Heart left ventricle (tissue), 16 donors: ENCODE measurements around the gene CRYGN. TPM values are rescaled to one million over a fixed set of nuclear protein-coding genes. Genes with fewer than 3 reads are reported as not detected.

Experiments used
- ATAC-seq, 4 donors: fragments of 200-7000 bp; cut with Tn5 transposase; one replicate each; pipeline ENCODE4 v1.9.1; 2020 to 2022; ENCODE audit warnings: moderate library complexity in 4 of 4, mild to moderate bottlenecking in 3 of 4, moderate number of reproducible peaks in 1 of 4
- DNase-seq, 5 donors: peaks; one replicate each; pipeline ENCODE4 v3.0.0-alpha.2; 2020
- H3K27ac ChIP-seq, 12 donors: fragments of 200-600 bp; sonication (generic) in 4 of 12; one replicate each; pipeline versions ENCODE4 v1.5.0 to v1.8.0; 2016 to 2022; ENCODE audit warnings: mild to moderate bottlenecking in 2 of 12
- H3K27me3 ChIP-seq, 9 donors: fragments of 200-600 bp; sonication (generic) in 2 of 9; one replicate each; pipeline versions ENCODE4 v1.5.1 to v1.8.0; 2016 to 2022; ENCODE audit warnings: mild to moderate bottlenecking in 3 of 9
- H3K36me3 ChIP-seq, 9 donors: fragments of 200-600 bp; sonication (generic) in 2 of 9; one replicate each; pipeline versions ENCODE4 v1.5.0 to v1.8.0; 2018 to 2022; ENCODE audit warnings: mild to moderate bottlenecking in 2 of 9
- H3K4me1 ChIP-seq, 12 donors: fragments of 200-600 bp; sonication (generic) in 4 of 12; one replicate each; pipeline versions ENCODE4 v1.5.0 to v1.8.0; 2016 to 2022; ENCODE audit warnings: mild to moderate bottlenecking in 3 of 12
- H3K4me3 ChIP-seq, 12 donors: fragments of 200-600 bp; sonication (generic) in 4 of 12; one replicate each; pipeline versions ENCODE4 v1.5.0 to v1.8.0; 2017 to 2022; ENCODE audit warnings: mild to moderate bottlenecking in 9 of 12, moderate library complexity in 4 of 12
- H3K9me3 ChIP-seq, 12 donors: fragments of 200-600 bp; sonication (generic) in 4 of 12; one replicate each; pipeline versions ENCODE4 v1.5.0 to v1.8.0; 2016 to 2022; ENCODE audit warnings: mild to moderate bottlenecking in 1 of 12
- POLR2A ChIP-seq, 2 donors: fragments of 450-650 bp; IDR thresholded peaks; one replicate each; pipeline ENCODE4 v1.6.1; 2017; ENCODE audit warnings: antibody characterized with exemption in 2 of 2, mild to moderate bottlenecking in 2 of 2, moderate library complexity in 2 of 2
- WGBS, 4 donors: extraction: QIAGEN DNeasy Blood & Tissue Kit in 2 of 4; methylation state at CpG; one replicate each; pipeline versions ENCODE4 v1.1.5 to v1.1.7; 2013 to 2018; 5-methylcytosine and 5-hydroxymethylcytosine counted together
- intact Hi-C, 10 donors: fragments of 100-400 bp; cut with DNase I; formaldehyde crosslinking; loops; one replicate each; pipeline versions ENCODE4 v1.11.1 to v1.14.2; 2022
- polyA plus RNA-seq, 2 donors: library from polyadenylated mRNA; stranded (reverse); fragments of 200-250 nt; gene quantifications; one replicate each; pipeline ENCODE4 v1.2.3, GENCODE V29; 2013
- total RNA-seq, 9 donors: library from RNA; depleted of rRNA in 2 of 9; stranded (reverse); fragments of >200 nt in 2 of 9; fragmentation: NEBNext Ultra II Directional in 3 of 9; extraction: Animal tissue kit (Norgen Biotek cat#: 25700) in 3 of 9; gene quantifications; one replicate each; pipeline versions ENCODE4 v1.1.0 to v1.2.4, GENCODE V29; 2016 to 2023
- TF ChIP-seq, protein P1 (sequence below), 12 donors: fragments of 200-600 bp; sonication (generic) in 4 of 12; IDR thresholded peaks; one replicate each; pipeline versions ENCODE4 v1.5.0 to v1.8.0; 2018 to 2022; ENCODE audit warnings: antibody characterized with exemption in 12 of 12, mild to moderate bottlenecking in 5 of 12
- donor health status: ischemic (EF 13 %, LVEDD 7.1; RV severe dilation, severe dysfunction).
- donor health status: healthy with polysubstance abuse.
- donor health status: DM: no; HTN: yes; CAD: no.
- donor health status: DM: no; HTN: no; CAD: no.
- donor health status: ischemic (EF 25% LVEDD 6.9; RV normal size, moderate dysfunction).
- donor health status: ischemic (EF 25% LVEDD 5.7; RV mildly dilated, moderate dysfunction).
- donor health status: healthy.
- donor health status: DM: yes; HTN: yes; CAD: no.
- donor health status: ischemic (EF 35%, LVEDD 5.7; RV mildly dilated, moderate dysfunction).
- donor health status: nonischemic (EF 11% LVEDD 7.7; RV severe dilation, severe dysfunction).
- donor health status: DM: yes; HTN: yes; CAD: no.
- donor health status: PGD.
- donor health status: ischemic (EF 29% LVEDD 5.4; RV normal size, mild dysfunction).
- donor health status: nonischemic (EF 23%, LVEDD 6.1; RV moderate dilation, normal function).

The CRYGN gene
- total and polyA plus RNA-seq, 11 donors, result 0.50 to 0.52 TPM; not detected in 9

DNA sequence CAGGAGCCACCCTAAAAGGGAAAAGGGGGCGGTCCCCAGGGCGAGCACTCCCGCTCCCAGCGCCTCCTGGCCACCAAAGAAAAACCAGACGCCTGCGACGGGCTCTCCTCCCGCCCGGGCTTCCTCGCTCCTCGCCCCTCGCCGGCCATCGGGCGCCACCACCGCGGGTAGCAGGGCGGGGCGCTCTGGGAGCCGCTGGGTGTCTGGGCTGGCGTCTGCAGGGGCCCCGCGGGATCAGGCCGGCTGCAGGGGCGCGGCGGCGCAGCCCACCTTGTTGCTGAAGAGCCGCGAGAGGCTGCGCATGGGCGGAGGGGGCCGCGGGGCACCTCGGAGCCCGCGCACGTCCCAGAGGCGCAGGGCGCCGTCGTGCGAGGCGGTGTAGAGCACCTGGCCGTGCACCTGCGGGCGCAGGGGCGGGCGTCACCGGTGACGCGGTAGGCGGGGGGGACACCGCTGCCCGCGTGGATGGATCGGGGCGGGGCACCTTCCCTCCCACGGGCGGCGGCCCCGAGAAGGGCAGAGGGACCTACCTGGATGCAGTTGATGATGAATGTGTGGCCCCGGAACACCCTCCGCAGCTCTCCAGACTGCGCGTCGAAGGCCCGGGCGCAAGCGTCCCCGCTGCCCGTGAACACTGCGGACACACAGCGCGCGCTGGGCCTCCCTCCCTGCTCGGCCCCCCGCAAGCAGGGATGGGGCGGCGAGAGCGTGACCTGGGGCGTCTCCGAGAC lies 58.4 kb downstream of the CRYGN start:
- Histone ChIP-seq H3K4me3 (peak overlapping the region; percentile 13 to 47 (median 40)), H3K27me3 (peaks cover 6 to 41% (median 19%) of the 10 kb centered on the region in 9 donors), H3K4me1 (peaks cover 0 to 21% (median 13%) of the 10 kb centered on the region in 12 donors), H3K9me3 (no peaks in the 10 kb centered on the region), H3K27ac (no peak overlapping the region), H3K36me3 (peaks cover 0 to 25% (median 22%) of the 10 kb centered on the region in 9 donors)
- TF ChIP-seq, protein P1, sequence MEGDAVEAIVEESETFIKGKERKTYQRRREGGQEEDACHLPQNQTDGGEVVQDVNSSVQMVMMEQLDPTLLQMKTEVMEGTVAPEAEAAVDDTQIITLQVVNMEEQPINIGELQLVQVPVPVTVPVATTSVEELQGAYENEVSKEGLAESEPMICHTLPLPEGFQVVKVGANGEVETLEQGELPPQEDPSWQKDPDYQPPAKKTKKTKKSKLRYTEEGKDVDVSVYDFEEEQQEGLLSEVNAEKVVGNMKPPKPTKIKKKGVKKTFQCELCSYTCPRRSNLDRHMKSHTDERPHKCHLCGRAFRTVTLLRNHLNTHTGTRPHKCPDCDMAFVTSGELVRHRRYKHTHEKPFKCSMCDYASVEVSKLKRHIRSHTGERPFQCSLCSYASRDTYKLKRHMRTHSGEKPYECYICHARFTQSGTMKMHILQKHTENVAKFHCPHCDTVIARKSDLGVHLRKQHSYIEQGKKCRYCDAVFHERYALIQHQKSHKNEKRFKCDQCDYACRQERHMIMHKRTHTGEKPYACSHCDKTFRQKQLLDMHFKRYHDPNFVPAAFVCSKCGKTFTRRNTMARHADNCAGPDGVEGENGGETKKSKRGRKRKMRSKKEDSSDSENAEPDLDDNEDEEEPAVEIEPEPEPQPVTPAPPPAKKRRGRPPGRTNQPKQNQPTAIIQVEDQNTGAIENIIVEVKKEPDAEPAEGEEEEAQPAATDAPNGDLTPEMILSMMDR (IDR thresholded peaks at IDR 0.05), result no peak
- TF ChIP-seq POLR2A (IDR thresholded peaks at IDR 0.05), result no peak
- DNase-seq (peak in 2 of 5 donors; percentile 18 to 69), ATAC-seq (peak in 1 of 4 donors; percentile 28)
- intact Hi-C loops, result loop anchor here in 3 of 10 donors (5.0 to 10.0 kb wide), 2 partner anchors 36 to 53 kb away; no protein-coding TSS in a partner anchor
- WGBS, 4 donors, result 3 to 12% (median 4%) methylated on average over 52 to 83 of the region's 83 CpGs

- H3K27ac ChIP-seq, result no peak overlapping the region
- DNase-seq (no peak), ATAC-seq (no peak)
- 23 to 77% (median 37%) methylated on average over 6 to 7 of the region's 7 CpGs for WGBS, 4 donors
- TF ChIP-seq POLR2A (IDR thresholded peaks at IDR 0.05), result no peak
- TF ChIP-seq, protein P1 (IDR thresholded peaks at IDR 0.05), result no peak
- H3K27me3 ChIP-seq, result peaks cover 6 to 41% (median 19%) of the 10 kb centered on the region in 9 donors
- peaks cover 0 to 21% (median 13%) of the 10 kb centered on the region in 12 donors for H3K4me1 ChIP-seq
- H3K36me3 ChIP-seq, result peaks cover 0 to 30% (median 27%) of the 10 kb centered on the region in 9 donors
- peak overlapping the region in 10 of 12 donors; percentile 13 to 47 (median 42) for H3K4me3 ChIP-seq
- intact Hi-C loops, result loop anchor here in 3 of 10 donors (5.0 to 10.0 kb wide), 2 partner anchors 36 to 54 kb away; no protein-coding TSS in a partner anchor
- H3K9me3 ChIP-seq, result no peaks in the 10 kb centered on the region
Observed at GRCh38 chr7:151381098-151381347, 58.9 kb downstream of the CRYGN start.

DNA sequence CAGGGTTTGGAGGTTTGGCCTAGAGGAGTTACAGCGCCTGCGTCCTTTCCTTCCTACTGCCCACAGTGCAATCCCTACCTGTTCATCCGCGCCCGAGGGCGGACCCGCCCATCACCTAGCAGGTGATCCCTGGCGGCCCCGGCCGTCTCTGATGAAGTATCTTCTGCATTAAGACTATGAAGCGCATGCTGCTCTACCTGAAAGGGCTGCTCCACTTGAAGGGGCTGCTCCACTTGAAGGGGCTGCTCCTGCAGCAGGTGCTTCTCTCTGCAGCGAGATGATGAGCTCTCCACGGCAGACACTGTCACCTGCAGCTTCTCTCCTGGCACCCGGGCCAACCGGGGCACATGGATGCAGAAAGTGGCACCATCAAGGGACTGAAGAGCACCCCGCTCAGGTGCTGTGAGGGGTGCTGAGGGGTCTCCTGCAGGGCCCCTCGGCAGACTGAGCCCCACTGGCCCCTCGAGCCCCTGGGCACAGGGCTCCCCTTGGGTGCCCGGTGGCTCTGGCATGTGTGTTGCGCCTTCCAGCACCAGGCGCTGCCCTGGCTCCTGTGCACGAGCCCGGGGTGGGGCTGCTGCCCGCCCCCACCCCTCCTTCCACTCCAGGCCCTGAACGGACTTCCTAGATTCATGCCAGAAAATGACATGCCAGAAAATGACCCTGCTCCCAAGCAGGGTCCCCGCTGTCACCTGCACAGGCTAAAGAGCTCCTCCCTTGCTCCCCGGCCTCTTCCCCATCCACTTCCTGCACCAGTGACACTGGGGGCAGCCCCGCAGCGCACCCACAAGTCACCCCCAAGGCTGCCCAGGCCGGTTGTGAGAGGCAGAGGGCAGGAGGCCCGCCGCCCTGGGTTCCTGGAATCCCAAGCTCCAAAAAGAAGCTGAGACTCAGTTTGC lies 59.5 kb downstream of the CRYGN start:
- H3K36me3 ChIP-seq, result peaks cover 0 to 35% (median 33%) of the 10 kb centered on the region in 9 donors
- DNase-seq (peak in 1 of 5 donors; percentile 48), ATAC-seq (no peak)
- intact Hi-C loops, result loop anchor here in 3 of 10 donors (5.0 to 10.0 kb wide), 2 partner anchors 37 to 54 kb away; no protein-coding TSS in a partner anchor
- H3K9me3 ChIP-seq, result no peaks in the 10 kb centered on the region
- H3K4me1 ChIP-seq, result peaks cover 0 to 21% (median 13%) of the 10 kb centered on the region in 12 donors
- H3K27me3 ChIP-seq, result peaks cover 6 to 39% (median 19%) of the 10 kb centered on the region in 9 donors
- TF ChIP-seq, protein P1 (IDR thresholded peaks at IDR 0.05), result no peak
- TF ChIP-seq POLR2A (IDR thresholded peaks at IDR 0.05), result no peak
- 79 to 88% (median 87%) methylated on average over 31 to 32 of the region's 32 CpGs for WGBS, 4 donors
- peak overlapping the region in 1 of 12 donors; percentile 27 for H3K4me3 ChIP-seq
- H3K27ac ChIP-seq, result no peak overlapping the region
